ENCODE measurements around the gene SETD1A.
A peak's percentile ranks its signal among the peaks of the same experiment; 100 is the strongest.
"Not testable (repeated sequence)": the region's sequence is repeated elsewhere in the genome, so short reads cannot be mapped to it uniquely, and the experiment has no call there.

Gene SETD1A

GRCh38 chr16:30931068-30931650 lies 26.4 kb upstream of the SETD1A start:
- no peak for DNase-seq (ENCODE audit: low read depth)
- no peak overlapping the region for H3K4me3 ChIP-seq (ENCODE audit: low read depth, low read length)
- TF ChIP-seq MYC (IDR thresholded peaks at IDR 0.05; ENCODE audit: low read depth, low read length) (no peak), POLR2A (IDR thresholded peaks at IDR 0.05; ENCODE audit: extremely low read depth, insufficient read length) (no peak), MAX (IDR thresholded peaks at IDR 0.05; ENCODE audit: low read depth, low read length) (no peak), CTCF (IDR thresholded peaks at IDR 0.05; ENCODE audit: low read depth, low read length) (no peak)

GRCh38 chr16:30934827-30935557 lies 22.6 kb upstream of the SETD1A start:
- TF ChIP-seq CTCF (IDR thresholded peaks at IDR 0.05; ENCODE audit: low read depth, low read length): peak; percentile 73
- peak; percentile 36; the same call in 1 of the 2 replicates for TF ChIP-seq MAX (IDR thresholded peaks at IDR 0.05; ENCODE audit: low read depth, low read length)
- no peak for TF ChIP-seq POLR2A (IDR thresholded peaks at IDR 0.05; ENCODE audit: extremely low read depth, insufficient read length)
- DNase-seq (ENCODE audit: low read depth): peak; percentile 71
- H3K4me3 ChIP-seq (ENCODE audit: low read depth, low read length): no peak overlapping the region

- no peak for DNase-seq (ENCODE audit: low read depth)
- H3K4me3 ChIP-seq (ENCODE audit: low read depth, low read length): no peak overlapping the region
- TF ChIP-seq MYC (IDR thresholded peaks at IDR 0.05; ENCODE audit: low read depth, low read length): no peak
- no peak for TF ChIP-seq MAX (IDR thresholded peaks at IDR 0.05; ENCODE audit: low read depth, low read length)
- no peak for TF ChIP-seq POLR2A (IDR thresholded peaks at IDR 0.05; ENCODE audit: extremely low read depth, insufficient read length)
Measured at GRCh38 chr16:30937692-30938091, 19.9 kb upstream of the SETD1A start.

GRCh38 chr16:30939571-30939970 lies 18.0 kb upstream of the SETD1A start:
- DNase-seq (ENCODE audit: low read depth); H3K4me3 ChIP-seq (ENCODE audit: low read depth, low read length): not testable (repeated sequence)

GRCh38 chr16:30941600-30942425 lies 15.7 kb upstream of the SETD1A start:
- H3K4me3 ChIP-seq (ENCODE audit: low read depth, low read length): no peak overlapping the region
- TF ChIP-seq CTCF (IDR thresholded peaks at IDR 0.05; ENCODE audit: low read depth, low read length): peak; percentile 84
- TF ChIP-seq MAX (IDR thresholded peaks at IDR 0.05; ENCODE audit: low read depth, low read length): peak; percentile 28
- no peak for TF ChIP-seq MYC (IDR thresholded peaks at IDR 0.05; ENCODE audit: low read depth, low read length)
- no peak for TF ChIP-seq POLR2A (IDR thresholded peaks at IDR 0.05; ENCODE audit: extremely low read depth, insufficient read length)
- peak; percentile 77 for DNase-seq (ENCODE audit: low read depth)

GRCh38 chr16:30942426-30942806 lies 15.1 kb upstream of the SETD1A start:
- no peak overlapping the region for H3K4me3 ChIP-seq (ENCODE audit: low read depth, low read length)
- TF ChIP-seq MYC (IDR thresholded peaks at IDR 0.05; ENCODE audit: low read depth, low read length) (no peak), CTCF (IDR thresholded peaks at IDR 0.05; ENCODE audit: low read depth, low read length) (no peak), MAX (IDR thresholded peaks at IDR 0.05; ENCODE audit: low read depth, low read length) (no peak), POLR2A (IDR thresholded peaks at IDR 0.05; ENCODE audit: extremely low read depth, insufficient read length) (no peak)
- DNase-seq (ENCODE audit: low read depth): no peak

Data from NB4 (cell line).